ENCODE results near the gene ANKIB1.

- TF ChIP-seq EZH2phosphoT487 (IDR thresholded peaks at IDR 0.05; ENCODE audit: insufficient read depth, low read depth) (no peak), EZH2 (IDR thresholded peaks at IDR 0.05; ENCODE audit: insufficient read depth, poor library complexity, severe bottlenecking) (no peak)
Observed at GRCh38 chr7:92412745-92413144, 167.0 kb downstream of the ANKIB1 start.
